PFSK-1 (cell line): Measurements from ENCODE around the gene SLC8A1.

Experiments
- POLR2AphosphoS5 ChIP-seq: IDR thresholded peaks from 2 replicates; pipeline ENCODE4 v1.6.1; 2012; ENCODE audit warnings: low read depth, mild to moderate bottlenecking, control low read depth, low read length, moderate library complexity
- SIN3A ChIP-seq: IDR thresholded peaks from 2 replicates; pipeline ENCODE4 v1.6.1; 2012; ENCODE audit warnings: mild to moderate bottlenecking, low read length, moderate library complexity, borderline replicate concordance; ENCODE audit not compliant: insufficient read depth
- TAF1 ChIP-seq: IDR thresholded peaks from 2 replicates; pipeline ENCODE4 v1.6.1; 2012; ENCODE audit warnings: low read length, control low read depth, borderline replicate concordance; ENCODE audit not compliant: insufficient read depth

- no peak for TF ChIP-seq TAF1
- TF ChIP-seq SIN3A: no peak
- TF ChIP-seq POLR2AphosphoS5: no peak
These were observed 195.2 kb downstream of the SLC8A1 start for GRCh38 chr2:40256649-40257048.
